AG09309 (cell line): ENCODE measurements around the gene SDK1.

Experiments
- DNase-seq: peaks from one replicate; pipeline ENCODE4 v3.0.0-alpha.2; 2010; ENCODE audit warnings: low read depth
- H3K4me3 ChIP-seq: 2 replicates; pipeline ENCODE4 v1.5.1; 2011; ENCODE audit warnings: mild to moderate bottlenecking, low read depth, low read length, moderate library complexity; ENCODE audit not compliant: control insufficient read depth
- TF ChIP-seq, protein P1 (sequence below): IDR thresholded peaks from 2 replicates; pipeline ENCODE4 v1.5.1; 2011; ENCODE audit warnings: mild to moderate bottlenecking, low read depth, low read length, inconsistent platforms; ENCODE audit not compliant: insufficient read depth, control insufficient read depth; ENCODE audit errors: missing control alignments

The SDK1 gene

DNA sequence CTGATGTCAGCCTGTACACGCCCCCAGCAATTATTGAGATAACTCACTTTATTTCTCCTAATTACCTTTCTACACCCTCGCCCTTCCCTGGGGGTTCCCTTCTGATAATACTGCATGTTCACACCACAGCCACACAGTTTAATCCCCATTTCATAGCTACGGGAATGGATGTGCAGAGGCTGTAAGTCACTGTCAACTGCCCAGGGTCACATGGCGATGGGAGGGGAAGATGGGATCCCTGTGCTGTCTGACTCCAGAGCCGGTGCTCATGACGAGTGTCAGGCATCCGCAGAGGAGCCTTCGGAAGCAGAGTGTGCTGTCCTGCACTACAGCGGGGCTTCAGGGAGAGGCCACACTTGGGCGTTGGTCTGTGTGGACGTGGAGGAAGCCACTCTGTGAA is 688.7 kb downstream of the SDK1 start:
- TF ChIP-seq, protein P1, sequence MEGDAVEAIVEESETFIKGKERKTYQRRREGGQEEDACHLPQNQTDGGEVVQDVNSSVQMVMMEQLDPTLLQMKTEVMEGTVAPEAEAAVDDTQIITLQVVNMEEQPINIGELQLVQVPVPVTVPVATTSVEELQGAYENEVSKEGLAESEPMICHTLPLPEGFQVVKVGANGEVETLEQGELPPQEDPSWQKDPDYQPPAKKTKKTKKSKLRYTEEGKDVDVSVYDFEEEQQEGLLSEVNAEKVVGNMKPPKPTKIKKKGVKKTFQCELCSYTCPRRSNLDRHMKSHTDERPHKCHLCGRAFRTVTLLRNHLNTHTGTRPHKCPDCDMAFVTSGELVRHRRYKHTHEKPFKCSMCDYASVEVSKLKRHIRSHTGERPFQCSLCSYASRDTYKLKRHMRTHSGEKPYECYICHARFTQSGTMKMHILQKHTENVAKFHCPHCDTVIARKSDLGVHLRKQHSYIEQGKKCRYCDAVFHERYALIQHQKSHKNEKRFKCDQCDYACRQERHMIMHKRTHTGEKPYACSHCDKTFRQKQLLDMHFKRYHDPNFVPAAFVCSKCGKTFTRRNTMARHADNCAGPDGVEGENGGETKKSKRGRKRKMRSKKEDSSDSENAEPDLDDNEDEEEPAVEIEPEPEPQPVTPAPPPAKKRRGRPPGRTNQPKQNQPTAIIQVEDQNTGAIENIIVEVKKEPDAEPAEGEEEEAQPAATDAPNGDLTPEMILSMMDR, result no peak
- no peak for DNase-seq
- H3K4me3 ChIP-seq, result no peak overlapping the region

DNA sequence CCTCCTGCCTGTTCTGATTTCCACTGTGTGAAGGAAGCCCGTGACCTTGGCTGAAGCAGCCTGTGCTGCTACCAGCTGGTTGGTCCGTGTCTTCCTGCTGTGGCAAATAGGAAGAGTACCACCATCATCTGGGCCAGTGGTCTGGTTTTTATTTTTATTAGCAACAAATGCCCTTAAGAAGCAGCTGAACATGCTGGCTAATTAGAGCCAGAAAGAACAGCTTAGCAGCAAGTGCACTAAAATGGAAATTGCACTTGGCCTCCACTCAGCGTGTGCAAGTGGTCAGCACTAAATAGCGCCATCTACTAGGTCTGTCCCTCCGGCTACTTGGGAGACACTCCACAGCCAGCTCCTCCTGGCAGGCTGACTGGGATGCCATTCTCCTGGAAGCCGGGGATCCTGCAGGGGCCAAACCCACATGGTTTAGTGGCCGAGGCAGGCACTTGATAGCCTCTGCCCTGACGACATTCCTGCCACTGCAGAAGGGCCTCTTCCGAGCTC is 690.7 kb downstream of the SDK1 start:
- H3K4me3 ChIP-seq, result no peak overlapping the region
- DNase-seq, result no peak
- TF ChIP-seq, protein P1, result no peak

DNA sequence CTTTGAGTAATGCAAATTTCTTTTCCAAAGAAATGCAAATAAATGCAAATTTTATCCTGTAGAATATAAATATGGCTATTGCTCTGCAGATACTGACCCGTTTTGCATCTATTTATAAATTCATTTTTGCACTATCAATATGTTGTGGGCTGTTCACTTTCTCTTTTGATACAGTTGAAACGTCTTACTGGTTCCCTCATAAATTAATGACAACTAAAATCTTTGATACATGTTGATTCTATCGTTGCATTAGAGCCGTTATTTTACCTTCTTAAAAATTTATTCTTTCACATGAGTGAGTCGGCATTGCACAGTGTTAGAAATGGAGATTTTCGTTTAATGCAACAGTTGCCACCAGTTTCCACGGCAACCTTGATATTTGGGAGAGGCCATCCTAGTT is 691.8 kb downstream of the SDK1 start:
- H3K4me3 ChIP-seq, result no peak overlapping the region
- no peak for DNase-seq
- TF ChIP-seq, protein P1, result no peak

DNA sequence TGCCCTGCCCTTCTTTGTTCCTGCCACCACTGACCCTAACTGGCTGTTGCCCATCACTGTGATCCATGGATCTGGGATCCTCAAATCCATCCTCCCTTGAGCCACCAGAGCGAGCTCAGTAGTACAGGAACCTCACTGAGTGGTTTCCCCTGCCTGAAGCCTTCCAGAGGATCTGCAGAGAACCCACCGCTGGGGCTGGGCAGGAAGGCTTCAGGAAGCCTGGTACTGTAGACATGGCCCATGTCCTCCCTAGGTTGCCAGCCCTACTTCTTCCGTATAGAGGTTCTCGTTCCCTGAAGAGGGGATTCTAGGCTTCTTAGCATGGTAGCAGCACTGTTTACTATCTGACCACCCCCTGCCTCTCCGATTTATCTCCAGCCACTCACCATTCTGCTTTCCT is 693.7 kb downstream of the SDK1 start:
- DNase-seq, result no peak
- H3K4me3 ChIP-seq, result no peak overlapping the region
- TF ChIP-seq, protein P1, result no peak

DNA sequence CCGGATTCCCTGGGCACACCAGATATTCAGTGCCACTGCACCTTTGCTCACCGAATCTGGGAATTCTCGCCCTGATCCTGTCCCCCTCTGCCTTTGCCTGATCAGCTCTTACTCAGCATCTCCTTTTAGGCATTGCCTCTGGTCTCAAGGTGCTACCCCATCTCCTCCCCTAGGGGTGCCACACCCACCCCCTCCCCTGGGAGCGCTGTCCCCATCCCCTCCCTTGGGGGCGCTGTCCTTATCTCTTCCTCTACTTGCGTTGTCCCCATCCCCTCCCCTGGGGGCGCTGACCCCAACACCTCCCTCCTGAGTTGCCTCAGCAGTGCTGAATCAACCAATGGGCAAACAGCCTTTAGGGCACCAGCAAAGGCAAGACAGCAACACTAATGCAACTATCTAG is 694.1 kb downstream of the SDK1 start:
- DNase-seq, result no peak
- TF ChIP-seq, protein P1, result no peak
- no peak overlapping the region for H3K4me3 ChIP-seq

DNA sequence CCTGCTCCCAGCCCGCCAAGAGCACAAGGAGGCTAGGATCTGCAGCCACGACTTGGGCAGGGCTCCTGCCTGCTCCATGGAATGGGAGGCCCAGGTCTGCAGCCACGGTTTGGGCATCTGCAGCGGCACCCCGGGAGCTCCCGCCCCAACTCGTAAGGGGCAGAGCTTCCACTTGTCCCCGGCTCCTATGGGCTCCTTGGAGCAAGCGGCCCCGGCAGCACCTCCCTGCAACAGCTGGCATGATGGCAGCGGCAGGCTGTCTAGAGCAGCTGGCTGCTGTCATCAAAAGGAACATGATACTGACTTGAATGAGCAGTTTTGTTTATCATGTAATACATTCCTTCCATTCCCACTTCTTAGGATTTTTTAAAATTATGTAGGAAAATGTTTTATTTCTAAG is 697.0 kb downstream of the SDK1 start:
- no peak overlapping the region for H3K4me3 ChIP-seq
- DNase-seq, result no peak
- TF ChIP-seq, protein P1, result no peak

DNA sequence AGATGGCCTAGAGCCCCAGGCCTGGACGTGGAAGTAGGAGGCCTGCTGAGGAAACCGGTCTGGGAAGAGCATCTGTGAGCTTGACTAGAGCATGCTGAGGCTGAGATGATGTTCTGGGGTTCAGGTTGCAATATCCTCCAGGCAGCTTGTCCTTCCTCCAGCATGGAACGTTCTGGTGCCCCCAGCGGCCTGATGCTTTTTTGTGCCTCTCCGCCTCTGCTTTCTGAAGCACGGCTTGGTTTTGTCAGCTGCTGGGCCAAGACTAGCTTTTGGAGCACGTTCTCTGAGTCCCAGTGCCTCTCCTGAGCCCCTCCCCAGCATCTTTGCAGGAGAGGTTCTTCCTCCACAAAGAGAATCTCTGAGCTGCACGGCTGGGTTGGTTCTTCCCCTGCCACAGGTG is 699.1 kb downstream of the SDK1 start:
- TF ChIP-seq, protein P1, result no peak
- H3K4me3 ChIP-seq, result no peak overlapping the region
- DNase-seq, result no peak
